ENCODE results near the gene GTF2H4.

The GTF2H4 gene

DNA sequence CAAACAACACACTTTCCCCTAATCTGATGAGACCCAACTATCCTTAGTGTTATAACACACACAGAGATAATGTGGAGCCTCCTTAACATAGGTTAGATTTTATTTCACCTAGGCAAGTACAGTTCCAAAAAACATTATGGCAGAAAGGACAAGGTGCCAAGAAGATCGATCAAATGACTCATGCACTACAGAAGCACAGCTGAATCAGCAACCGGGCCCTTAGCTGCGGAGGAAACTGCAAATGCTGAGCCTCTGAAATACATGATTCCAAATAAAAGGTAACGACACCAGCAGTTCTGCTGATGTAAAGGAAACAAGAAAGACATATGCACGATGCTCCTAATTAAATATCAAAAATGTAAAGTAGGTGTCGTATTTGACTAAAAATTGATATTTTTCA lies 55.6 kb downstream of the GTF2H4 start:
- Mint-ChIP-seq H3K4me3 (no peak overlapping the region), H3K27me3 (ENCODE audit: low read depth, poor library complexity) (peaks cover 55% of the 10 kb centered on the region), H3K9me3 (peaks cover 4% of the 10 kb centered on the region), H3K4me1 (peaks cover 17% of the 10 kb centered on the region), H3K27ac (no peak overlapping the region), H3K36me3 (ENCODE audit: low read depth) (no peaks in the 10 kb centered on the region)
- no peak for DNase-seq
- TF ChIP-seq, protein P1, sequence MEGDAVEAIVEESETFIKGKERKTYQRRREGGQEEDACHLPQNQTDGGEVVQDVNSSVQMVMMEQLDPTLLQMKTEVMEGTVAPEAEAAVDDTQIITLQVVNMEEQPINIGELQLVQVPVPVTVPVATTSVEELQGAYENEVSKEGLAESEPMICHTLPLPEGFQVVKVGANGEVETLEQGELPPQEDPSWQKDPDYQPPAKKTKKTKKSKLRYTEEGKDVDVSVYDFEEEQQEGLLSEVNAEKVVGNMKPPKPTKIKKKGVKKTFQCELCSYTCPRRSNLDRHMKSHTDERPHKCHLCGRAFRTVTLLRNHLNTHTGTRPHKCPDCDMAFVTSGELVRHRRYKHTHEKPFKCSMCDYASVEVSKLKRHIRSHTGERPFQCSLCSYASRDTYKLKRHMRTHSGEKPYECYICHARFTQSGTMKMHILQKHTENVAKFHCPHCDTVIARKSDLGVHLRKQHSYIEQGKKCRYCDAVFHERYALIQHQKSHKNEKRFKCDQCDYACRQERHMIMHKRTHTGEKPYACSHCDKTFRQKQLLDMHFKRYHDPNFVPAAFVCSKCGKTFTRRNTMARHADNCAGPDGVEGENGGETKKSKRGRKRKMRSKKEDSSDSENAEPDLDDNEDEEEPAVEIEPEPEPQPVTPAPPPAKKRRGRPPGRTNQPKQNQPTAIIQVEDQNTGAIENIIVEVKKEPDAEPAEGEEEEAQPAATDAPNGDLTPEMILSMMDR (IDR thresholded peaks at IDR 0.05): no peak

All from nephron progenitor cell (in vitro differentiated cells).